OCI-LY1 (cell line): ENCODE results near the gene NTSR1.

Experiments used
- H2AFZ ChIP-seq: fragments of 200-600 bp; sonication (generic), shearing (Covaris generic); 2 replicates; pipeline ENCODE4 v1.6.0; 2014; ENCODE audit warnings: antibody characterized with exemption, mild to moderate bottlenecking, low read length
- H3F3A ChIP-seq: fragments of 200-600 bp; sonication (generic), shearing (Covaris generic); 2 replicates; pipeline ENCODE4 v1.6.0; 2014; ENCODE audit warnings: mild to moderate bottlenecking, antibody characterized with exemption, low read length, moderate library complexity; ENCODE audit not compliant: insufficient read depth
- H3K27ac ChIP-seq: fragments of 200-600 bp; sonication (generic); 2 replicates; pipeline ENCODE4 v1.5.1; 2014; ENCODE audit warnings: low read length, mixed run types, mild to moderate bottlenecking, low read depth; ENCODE audit not compliant: poor library complexity, severe bottlenecking
- H3K27me3 ChIP-seq: fragments of 200-600 bp; sonication (generic); 2 replicates; pipeline ENCODE4 v1.6.0; 2014; ENCODE audit warnings: antibody characterized with exemption, mild to moderate bottlenecking, low read length, moderate library complexity; ENCODE audit not compliant: insufficient read depth
- H3K36me3 ChIP-seq: fragments of 200-600 bp; sonication (generic); 2 replicates; pipeline ENCODE4 v1.6.1; 2014; ENCODE audit warnings: mild to moderate bottlenecking, antibody characterized with exemption, low read length, moderate library complexity, mixed read lengths; ENCODE audit not compliant: insufficient read depth
- H3K4me1 ChIP-seq: fragments of 200-600 bp; sonication (generic); 2 replicates; pipeline ENCODE4 v1.5.1; 2014; ENCODE audit warnings: mild to moderate bottlenecking, low read length, moderate library complexity; ENCODE audit not compliant: insufficient read depth, severe bottlenecking
- H3K4me2 ChIP-seq: fragments of 200-600 bp; sonication (generic), shearing (Covaris generic); 2 replicates; pipeline ENCODE4 v1.6.1; 2014; ENCODE audit warnings: low read length
- H3K4me3 ChIP-seq: fragments of 200-600 bp; sonication (generic); 2 replicates; pipeline ENCODE4 v1.5.1; 2014; ENCODE audit warnings: low read length, low read depth, mild to moderate bottlenecking, mixed read lengths; ENCODE audit not compliant: poor library complexity, severe bottlenecking
- H3K79me2 ChIP-seq: fragments of 200-600 bp; shearing (Covaris generic); 2 replicates; pipeline ENCODE4 v1.6.1; 2016; ENCODE audit warnings: mixed run types, low read length, mixed read lengths; ENCODE audit not compliant: insufficient read depth
- H3K9ac ChIP-seq: fragments of 200-600 bp; sonication (generic), shearing (Covaris generic); 2 replicates; pipeline ENCODE4 v1.6.1; 2014; ENCODE audit warnings: mild to moderate bottlenecking, low read length, mixed read lengths
- H3K9me2 ChIP-seq: fragments of 200-600 bp; sonication (generic), shearing (Covaris generic); 2 replicates; pipeline ENCODE4 v1.6.1; 2014; ENCODE audit warnings: low read depth, mild to moderate bottlenecking, low read length, mixed read lengths
- H3K9me3 ChIP-seq: fragments of 200-600 bp; shearing (Covaris generic); 2 replicates; pipeline ENCODE4 v1.6.1; 2014; ENCODE audit warnings: low read length, mixed read lengths
- H4K20me1 ChIP-seq: fragments of 200-600 bp; sonication (generic), shearing (Covaris generic); 2 replicates; pipeline ENCODE4 v1.6.0; 2016; ENCODE audit warnings: mild to moderate bottlenecking, low read length; ENCODE audit not compliant: insufficient read depth
- CTCF ChIP-seq: fragments of 200-600 bp; sonication (generic), shearing (Covaris generic); IDR thresholded peaks from 2 replicates; pipeline ENCODE4 v1.5.1; 2017; ENCODE audit warnings: mild to moderate bottlenecking, antibody characterized with exemption, low read length, moderate library complexity, mixed read lengths
- EZH2 ChIP-seq: fragments of 200-600 bp; sonication (generic), shearing (Covaris generic); IDR thresholded peaks from 2 replicates; pipeline ENCODE4 v1.8.0; 2017; ENCODE audit warnings: borderline replicate concordance, mixed run types, mild to moderate bottlenecking, antibody characterized with exemption, low read length, moderate library complexity, mixed read lengths

NTSR1 gene

GRCh38 chr20:62697468-62697912 lies 11.1 kb upstream of the NTSR1 start:
- no peaks in the 10 kb centered on the region for H3K4me1 ChIP-seq
- TF ChIP-seq CTCF, result no peak
- TF ChIP-seq EZH2, result no peak
- H2AFZ ChIP-seq, result no peak overlapping the region

GRCh38 chr20:62698231-62698630 lies 10.4 kb upstream of the NTSR1 start:
- Histone ChIP-seq H3K27ac (no peak overlapping the region), H3K36me3 (no peaks in the 10 kb centered on the region), H2AFZ (no peak overlapping the region), H3K4me1 (no peaks in the 10 kb centered on the region), H3K9me2 (no peaks in the 10 kb centered on the region), H3K4me3 (no peak overlapping the region), H3K9me3 (no peaks in the 10 kb centered on the region), H3K27me3 (peaks cover 18% of the 10 kb centered on the region; the same call in 1 of the 2 replicates), H3K4me2 (no peak overlapping the region), H3K79me2 (no peaks in the 10 kb centered on the region), H3K9ac (no peak overlapping the region), H3F3A (no peaks in the 10 kb centered on the region), H4K20me1 (no peaks in the 10 kb centered on the region)
- TF ChIP-seq EZH2, result no peak
- TF ChIP-seq CTCF, result no peak

More at GRCh38 chr20:62697468-62697912, 11.1 kb upstream of the NTSR1 start:
- H3K27ac ChIP-seq, result no peak overlapping the region
- no peaks in the 10 kb centered on the region for H3F3A ChIP-seq
- no peaks in the 10 kb centered on the region for H3K79me2 ChIP-seq
- no peaks in the 10 kb centered on the region for H4K20me1 ChIP-seq
- H3K9me2 ChIP-seq, result no peaks in the 10 kb centered on the region
- no peak overlapping the region for H3K4me2 ChIP-seq
- no peaks in the 10 kb centered on the region for H3K9me3 ChIP-seq
- H3K4me3 ChIP-seq, result no peak overlapping the region
- no peaks in the 10 kb centered on the region for H3K36me3 ChIP-seq
- peaks cover 18% of the 10 kb centered on the region; the same call in 1 of the 2 replicates for H3K27me3 ChIP-seq
- H3K9ac ChIP-seq, result no peak overlapping the region

- no peak overlapping the region for H3K9ac ChIP-seq
- no peak overlapping the region for H2AFZ ChIP-seq
- no peak overlapping the region for H3K4me3 ChIP-seq
- no peaks in the 10 kb centered on the region for H3K9me3 ChIP-seq
- H3K4me2 ChIP-seq, result no peak overlapping the region
- H3K27ac ChIP-seq, result no peak overlapping the region
- no peaks in the 10 kb centered on the region for H3F3A ChIP-seq
- peaks cover 18% of the 10 kb centered on the region; the same call in 1 of the 2 replicates for H3K27me3 ChIP-seq
- no peaks in the 10 kb centered on the region for H3K4me1 ChIP-seq
- H3K79me2 ChIP-seq, result no peaks in the 10 kb centered on the region
- no peaks in the 10 kb centered on the region for H4K20me1 ChIP-seq
- H3K9me2 ChIP-seq, result no peaks in the 10 kb centered on the region
- TF ChIP-seq EZH2, result no peak
- no peak for TF ChIP-seq CTCF
- H3K36me3 ChIP-seq, result no peaks in the 10 kb centered on the region
Observed at GRCh38 chr20:62699296-62699695, 9.3 kb upstream of the NTSR1 start.
